HG02588 (cell line): ENCODE data around the gene VWA5B1.

Experiments used
- ATAC-seq: cut with Tn5 transposase; IDR thresholded peaks from one replicate; pipeline ENCODE4 v1.9.1; 2021; ENCODE audit warnings: mild to moderate bottlenecking, moderate library complexity; ENCODE audit not compliant: unreplicated experiment

The VWA5B1 gene

DNA sequence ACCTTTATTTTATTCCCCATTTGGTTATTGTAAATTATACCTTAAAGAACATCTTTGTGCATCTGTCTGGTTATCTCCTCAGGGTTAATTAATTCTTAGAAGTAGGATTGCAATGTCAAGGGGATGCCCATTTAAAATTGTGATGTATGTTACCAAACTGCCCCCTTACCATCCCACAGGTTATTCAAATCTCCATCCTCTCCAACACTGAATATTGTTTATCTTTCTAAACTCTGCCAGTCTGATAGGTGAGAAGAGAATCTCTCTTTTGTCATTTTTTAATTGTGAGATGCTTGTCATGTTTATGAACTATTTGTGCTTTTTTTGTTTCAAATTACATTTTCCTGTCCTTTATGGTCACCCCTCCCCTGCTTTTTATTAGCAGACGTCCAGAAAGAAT, 55.8 kb downstream of the VWA5B1 start:
- ATAC-seq: no peak

DNA sequence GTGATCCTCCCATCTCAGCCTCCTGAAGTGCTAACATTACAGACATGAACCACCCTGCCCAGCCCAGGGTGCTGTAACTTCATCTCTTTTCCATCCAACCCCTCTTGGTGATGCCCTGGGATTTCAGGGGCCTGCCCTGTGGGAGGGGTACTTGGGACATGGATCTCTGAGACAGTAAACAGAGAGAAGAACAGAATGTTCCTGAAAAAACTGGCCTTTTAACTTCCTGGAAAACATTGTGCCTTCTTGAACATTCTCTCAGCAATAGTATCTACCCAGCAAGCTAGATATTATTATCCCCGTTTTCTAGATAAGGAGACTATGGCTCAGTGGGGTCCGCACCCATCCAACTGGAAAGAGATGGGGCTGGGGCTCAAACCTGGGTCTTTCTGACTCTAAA, 57.0 kb downstream of the VWA5B1 start:
- no peak for ATAC-seq

DNA sequence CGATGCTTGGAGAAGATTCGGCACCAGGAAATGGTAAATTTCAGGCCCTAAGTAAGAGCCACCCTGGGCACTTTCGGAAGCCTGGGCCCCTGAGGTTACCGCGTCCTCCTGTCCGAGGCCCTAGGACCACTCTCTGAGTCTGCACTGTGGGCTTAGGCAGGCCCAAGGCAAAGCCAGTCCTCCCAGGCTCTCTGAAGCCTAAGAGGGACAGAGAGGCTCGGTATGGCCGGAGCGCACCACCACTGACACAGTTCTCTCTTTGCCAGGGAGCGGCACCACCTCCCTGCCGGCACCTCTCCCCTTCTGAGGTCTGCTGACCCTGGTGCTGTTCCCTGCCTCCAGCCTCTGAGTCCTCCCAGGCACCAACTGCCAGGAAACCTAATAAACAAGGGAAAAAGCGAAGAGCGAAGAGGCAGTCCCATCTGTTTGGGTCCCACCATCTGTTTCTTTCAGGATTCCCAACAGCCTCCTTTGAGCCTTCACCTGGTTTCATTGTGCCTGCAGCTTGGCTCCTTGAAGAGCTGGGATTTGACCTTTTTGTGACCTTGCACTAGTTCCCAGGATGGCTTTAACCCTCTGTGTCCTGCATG, 57.7 kb downstream of the VWA5B1 start:
- ATAC-seq: no peak

DNA sequence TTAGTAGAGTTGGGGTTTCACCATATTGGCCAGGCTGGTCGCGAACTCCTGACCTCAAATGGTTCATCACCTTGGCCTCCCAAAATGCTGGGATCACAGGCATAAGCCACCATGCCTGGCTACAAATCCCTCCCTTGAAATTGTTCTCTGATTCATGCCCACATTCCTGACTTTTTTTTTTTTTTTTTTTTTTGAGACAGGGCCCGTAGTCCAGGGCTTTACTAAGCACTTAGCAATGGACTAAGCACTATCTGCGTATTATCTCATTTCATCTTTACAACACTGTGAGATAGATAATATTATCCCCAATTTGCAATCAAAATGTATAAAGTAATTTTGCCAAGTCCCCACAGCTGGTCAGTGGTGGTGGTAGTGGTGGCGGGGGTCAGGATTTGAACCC, 58.9 kb downstream of the VWA5B1 start:
- no peak for ATAC-seq

DNA sequence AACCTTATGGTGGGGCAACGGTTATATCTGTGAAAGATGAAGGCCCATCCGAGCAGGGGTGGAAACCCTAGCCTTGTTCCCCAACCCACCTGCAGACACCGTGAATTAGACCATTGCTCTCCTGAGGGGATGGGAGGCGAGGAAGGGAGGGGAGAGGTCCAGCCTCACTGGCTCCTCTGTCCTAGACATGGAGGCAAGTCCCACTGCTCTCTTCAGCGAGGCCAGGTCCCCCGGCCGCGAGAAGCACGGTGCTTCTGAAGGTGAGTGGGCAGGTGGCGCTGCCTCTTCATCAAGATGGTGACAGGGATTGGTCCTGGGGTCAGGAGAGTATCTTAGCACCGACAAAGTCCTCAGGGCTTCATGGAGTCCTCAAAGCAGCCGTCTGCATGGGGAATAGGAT, 59.3 kb downstream of the VWA5B1 start:
- no peak for ATAC-seq

DNA sequence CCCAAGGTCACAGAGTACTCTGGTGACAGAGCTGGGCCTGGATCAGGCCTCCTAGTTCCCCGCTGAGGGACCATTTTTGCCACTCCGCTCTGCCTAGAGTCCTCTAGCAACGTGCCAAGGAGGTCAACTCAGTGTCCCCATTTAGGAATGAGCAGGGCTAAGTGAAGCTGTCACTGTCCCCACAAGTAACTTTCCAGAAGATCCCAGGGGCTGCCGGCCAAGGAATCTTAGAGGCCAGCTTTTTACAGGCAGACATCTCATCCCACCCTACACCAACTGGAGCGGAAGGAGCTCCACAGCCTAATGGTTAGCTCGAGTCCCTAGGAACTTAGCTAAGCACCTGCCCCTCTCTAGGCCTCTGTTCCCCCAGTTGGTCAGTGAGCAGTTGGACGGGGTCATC, 59.7 kb downstream of the VWA5B1 start:
- ATAC-seq: no peak

DNA sequence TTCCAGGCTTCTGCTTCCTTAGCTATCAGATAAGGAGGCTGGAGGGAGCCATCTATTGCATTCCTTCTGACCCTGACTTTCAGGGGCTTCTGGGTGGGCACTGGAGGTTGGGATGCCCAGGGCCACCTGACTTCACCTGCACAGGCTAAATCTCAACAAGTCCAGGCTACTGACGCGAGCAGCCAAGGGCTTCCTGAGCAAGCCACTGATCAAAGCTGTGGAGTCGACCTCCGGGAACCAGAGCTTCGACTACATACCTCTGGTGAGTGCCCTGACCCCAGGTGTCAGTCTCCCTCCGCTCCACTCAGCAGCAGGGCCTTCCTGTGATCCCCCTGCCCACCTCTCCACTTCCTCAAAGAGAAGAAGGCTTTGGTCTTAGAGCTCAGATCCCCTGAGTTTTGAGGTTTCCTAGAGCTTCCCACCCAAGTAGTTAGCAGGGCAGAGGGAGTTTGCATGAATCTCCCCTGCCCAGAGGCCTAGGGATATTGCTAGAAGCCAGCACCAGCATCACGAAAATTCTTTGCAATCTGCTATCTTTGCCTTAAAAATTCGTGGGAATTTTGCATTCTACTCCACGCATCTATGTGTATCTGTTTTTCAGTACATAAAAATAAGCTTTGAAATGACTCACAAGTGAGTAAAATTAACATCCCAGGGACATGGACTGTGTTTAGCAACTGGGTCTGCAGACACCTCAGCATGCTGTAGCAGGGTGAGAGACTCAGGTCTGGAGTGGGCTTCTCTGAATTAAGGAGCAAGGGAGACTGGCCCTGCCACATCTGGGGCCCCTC, 61.4 kb downstream of the VWA5B1 start:
- no peak for ATAC-seq

DNA sequence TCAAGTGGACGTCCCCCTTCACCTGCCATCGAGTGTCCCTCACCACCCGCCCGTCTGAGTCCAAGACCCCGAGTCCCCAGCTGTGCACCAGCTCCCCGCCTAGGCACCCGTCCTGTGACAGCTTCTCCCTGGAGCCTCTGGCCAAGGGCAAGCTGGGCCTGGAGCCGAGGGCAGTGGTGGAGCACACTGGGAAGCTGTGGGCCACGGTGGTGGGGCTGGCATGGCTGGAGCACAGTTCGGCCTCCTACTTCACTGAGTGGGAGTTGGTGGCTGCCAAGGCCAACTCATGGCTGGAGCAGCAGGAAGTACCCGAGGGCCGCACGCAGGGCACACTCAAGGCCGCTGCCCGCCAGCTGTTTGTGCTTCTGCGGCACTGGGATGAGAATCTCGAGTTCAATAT, 63.2 kb downstream of the VWA5B1 start:
- no peak for ATAC-seq

DNA sequence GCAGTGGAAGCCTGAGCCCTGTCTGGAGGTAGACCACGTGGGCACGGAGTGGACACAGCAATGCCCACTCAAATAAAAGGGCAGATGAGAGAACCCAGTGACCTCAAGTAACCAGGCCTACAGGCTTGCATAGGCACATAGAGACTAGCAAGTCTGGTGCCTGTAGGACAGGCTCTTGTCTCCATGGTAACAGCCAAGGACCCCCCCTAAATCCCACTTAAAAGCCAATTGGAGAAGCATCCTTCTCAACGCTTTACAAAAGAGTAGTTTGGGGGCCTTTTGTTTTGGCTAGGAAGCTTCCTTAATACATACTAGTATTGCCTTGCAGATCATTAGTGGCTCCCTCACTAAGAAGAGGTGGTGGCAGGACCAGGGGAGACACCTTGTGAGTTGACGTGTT, 63.9 kb downstream of the VWA5B1 start:
- no peak for ATAC-seq

DNA sequence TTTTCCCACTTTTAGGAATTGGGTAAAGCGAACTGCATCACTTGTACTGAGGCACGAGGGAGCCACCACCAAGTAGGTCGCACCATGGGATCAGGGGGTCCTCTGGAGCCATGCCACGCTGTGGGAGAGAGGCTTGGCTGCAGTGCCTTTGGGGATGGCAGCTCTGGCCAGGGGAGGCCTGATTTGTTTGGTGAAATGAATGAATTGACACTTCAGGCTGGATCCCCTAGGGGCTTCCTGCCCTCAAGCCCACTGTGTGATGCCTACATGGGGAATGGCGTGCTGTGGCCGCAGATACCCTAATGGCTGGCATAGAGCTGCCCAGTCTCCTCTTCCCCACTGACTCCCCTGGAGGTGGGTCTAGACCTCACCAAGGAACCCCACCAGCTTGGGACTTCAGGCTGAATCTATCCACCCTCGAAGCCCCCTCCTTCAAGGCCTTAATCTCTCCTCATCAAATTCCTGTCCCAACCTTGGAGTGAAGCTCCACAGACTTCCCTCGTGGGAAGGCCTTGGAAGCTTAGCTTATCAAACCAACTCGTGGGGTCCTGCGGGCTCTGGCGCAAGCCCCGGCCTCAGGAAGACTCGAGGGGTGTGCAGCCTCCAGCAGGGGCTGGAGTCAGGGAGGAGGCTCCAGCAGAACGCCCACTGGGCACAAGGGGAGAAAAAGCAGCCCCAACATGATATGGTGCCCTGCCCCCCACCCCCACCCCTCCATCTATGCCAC, 64.6 kb downstream of the VWA5B1 start:
- no peak for ATAC-seq

DNA sequence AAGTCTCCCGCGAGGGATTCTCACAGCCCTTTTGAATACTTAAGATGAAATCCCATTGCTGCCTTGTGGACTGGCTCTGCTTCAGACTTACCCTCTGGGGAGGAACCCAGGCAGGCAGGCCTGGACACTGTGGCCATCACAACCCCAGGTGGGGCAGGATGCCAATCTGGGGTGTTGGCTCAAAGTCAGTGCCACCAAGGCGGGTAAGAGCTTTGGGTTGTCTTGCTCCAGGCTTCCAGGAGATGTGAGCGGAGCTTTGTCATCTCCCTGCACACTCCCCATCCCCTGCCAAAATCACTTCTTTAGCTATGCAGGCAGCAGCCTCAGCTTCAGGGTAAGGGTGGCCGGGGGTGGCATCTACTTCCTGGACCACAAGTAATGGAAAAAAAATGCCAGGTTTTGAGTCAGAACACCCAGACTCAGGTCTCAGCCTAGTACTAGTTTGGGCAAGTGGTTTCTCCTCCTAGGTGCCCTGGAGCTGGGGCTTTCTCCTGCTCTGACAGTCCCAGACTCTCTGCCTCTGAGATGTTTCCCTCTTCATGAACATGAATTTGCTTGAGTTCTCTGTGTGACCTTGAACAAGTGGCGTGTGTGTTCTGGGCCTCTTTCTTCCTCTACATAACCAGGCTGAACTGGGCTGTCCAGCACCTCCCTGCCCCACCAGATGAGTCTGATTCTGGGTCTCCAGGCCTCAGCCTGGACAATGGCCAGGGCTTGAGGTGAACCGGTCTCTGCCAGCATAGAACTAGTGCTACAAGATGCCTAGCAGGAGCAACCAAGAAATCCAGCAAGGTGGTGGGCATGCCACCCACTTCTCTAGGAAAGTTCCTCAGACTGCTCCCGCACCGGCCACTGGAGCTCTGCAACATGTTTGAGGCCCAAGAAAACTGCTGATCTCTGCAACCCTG, 65.4 kb downstream of the VWA5B1 start:
- no peak for ATAC-seq

DNA sequence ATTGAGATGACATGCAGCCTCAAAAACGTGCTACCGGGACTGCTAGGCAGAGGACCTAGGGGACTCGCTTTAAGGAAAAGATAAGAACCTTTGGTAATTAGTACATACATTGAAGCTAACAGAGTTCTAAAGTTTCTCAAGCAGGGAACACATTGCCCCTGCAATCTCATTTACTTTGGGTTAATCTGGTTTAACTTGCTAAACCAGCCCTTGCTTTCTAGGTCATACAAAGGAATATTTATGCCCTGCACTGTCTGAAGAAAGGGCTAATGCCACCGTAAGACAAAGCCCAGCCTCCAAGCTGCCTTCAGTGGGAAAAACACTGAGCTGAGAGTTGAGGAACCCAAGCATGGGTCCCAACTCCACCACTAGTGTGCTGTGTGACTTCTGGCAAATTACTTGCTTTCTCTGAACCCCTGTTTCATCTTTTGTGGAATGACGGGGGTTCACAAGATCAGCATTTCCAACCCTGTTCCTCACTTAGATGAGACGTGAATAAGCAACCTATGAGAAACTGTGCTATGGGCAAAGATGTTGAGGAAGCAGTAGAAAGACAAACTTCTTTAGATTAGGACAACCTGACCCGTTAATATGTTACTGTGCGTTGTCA, 66.3 kb downstream of the VWA5B1 start:
- no peak for ATAC-seq

DNA sequence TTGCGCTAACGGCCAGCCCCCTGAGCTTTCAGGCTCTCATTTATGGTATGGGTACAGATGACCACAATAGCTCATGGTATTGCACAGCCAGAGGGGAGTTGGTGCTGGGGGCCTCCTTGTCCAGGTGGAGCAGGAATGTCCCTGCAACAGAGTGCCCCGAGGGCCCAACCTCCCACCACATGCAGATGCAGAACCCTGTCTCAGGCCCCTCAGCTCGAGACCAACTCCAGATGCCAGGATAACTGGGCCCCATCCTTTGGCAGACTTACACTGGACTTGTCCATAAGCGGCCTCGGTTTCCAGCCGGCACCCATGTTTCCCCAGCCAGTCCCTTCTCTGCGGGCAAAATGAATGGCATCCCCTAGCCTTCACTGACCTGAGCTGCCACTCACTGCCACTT, 67.1 kb downstream of the VWA5B1 start:
- no peak for ATAC-seq

DNA sequence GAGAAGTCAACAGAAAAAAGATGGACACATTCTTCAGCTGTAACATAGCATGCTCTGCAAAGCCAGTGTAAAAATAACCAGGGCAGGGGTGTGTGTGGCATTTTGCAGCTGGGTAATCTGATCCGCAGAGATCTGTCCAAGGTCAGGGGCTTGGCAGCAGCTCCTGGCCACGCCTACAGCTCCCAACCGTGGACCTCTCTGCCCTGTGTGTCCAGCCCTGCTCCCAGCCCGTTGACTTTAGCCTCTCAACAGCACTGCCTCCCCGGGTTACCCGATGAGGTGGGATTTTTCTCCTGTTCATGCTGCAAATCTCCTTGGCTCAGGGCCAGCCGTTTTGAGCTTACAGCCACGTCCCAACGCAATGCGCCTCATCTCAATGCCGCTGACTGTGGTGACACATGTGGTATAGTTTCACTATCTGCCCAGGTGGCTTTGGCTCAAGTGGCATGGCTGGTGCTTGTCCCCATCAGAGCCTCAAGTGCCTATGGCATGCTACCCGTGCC, 68.1 kb downstream of the VWA5B1 start:
- no peak for ATAC-seq

DNA sequence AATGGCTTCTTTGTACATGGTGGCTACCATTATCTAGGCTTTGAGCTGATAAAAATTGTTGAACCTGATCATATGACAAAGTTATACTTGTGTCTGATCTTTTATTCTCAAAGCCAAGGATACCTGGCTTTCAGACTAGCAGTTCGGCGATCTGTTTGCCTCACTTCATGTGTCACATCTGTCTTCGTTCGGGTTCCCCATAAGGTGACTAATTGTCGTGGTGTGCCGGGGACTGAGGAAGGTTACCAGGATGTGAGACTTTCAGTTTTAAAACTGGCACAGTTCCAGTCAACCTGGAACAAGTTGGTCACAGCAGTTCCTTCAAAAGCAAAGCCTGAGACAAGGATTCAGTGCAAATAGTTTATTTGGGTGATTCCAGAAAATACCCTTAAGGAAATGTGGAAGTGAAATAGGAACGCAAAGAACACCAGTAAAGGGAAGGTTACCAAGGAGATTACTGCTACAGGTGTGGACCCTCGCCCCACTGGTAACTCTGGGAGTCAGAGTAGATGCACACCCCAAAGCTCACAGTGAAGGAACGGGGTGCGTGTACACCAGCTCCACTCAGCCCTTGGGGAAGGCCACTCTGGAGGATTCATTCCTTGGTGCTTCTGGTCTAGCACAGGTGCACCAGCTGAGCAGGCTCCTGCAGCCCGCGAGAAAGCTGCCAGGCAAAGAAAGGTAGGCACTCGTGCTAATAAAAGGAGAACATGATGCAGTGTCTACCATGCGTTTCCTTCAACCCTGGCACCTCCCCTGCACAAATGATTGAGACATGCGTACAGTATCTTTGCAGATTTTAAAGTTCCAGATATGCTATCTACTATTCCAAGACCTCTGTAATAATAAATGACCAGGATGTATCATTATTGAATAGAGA, 69.0 kb downstream of the VWA5B1 start:
- no peak for ATAC-seq

DNA sequence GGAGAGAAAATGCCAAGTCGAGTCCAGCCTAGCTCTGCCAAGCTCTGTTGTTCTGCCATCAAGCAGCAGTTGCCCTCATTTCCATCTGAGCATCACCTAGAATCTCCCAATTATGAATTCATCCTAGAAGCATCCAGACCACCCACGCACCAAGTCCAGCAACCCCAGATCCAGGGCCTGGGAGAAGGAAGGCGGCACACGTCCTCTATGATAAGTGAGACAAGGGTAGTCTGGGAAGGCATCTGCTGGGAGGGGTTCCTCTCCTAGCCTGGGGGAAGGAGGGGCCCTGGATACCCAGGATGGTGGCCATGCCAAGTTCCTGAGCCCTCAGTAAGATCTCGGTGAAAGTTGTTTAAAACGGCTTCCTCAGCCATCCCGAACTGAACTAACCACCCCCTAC, 70.7 kb downstream of the VWA5B1 start:
- no peak for ATAC-seq

DNA sequence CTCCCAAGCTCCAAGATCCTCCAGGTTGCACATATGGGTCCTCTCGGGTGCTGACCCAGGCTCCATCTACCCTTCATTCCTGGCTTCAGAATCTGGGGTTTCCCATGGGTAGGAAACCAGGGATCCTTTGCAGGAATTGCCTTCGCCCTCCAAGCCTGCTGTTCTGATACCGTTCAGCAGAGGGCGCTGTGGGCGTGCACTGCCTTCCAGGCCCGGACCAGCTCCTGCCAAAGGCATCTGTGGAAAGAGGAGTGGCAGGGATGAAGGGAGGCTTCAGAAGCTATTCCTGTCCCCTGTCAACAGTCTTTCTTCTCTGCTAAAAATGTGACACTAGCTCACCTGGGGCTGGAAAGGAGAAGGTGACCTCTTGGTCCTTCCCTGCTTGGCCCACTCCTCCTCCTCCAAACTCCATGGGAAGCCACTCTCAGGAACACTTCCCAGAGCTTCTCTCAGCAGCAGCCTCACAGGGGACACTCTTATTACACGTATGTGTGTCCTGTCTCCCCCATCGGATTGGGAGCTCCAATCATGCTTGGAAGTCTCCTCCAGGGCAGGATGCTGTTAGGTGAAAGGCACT, 71.2 kb downstream of the VWA5B1 start:
- ATAC-seq: no peak

DNA sequence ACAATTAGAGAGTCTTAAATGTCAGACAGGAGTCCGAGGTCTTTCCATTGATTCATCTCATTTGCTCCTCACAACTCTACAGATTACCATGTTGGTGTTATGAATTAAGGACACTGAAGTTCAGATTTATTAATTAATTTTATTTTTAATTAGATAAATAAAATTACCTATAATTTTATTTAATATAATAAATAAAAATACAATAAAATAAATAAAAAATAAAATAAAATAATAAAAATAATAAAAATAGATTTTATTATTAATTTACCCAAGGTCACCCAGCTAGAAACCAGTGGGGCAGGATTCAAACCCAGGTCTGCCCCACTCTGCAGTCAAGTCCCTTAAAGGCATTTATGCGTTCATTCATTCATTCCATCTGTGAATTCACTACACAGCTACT, 72.2 kb downstream of the VWA5B1 start:
- no peak for ATAC-seq

DNA sequence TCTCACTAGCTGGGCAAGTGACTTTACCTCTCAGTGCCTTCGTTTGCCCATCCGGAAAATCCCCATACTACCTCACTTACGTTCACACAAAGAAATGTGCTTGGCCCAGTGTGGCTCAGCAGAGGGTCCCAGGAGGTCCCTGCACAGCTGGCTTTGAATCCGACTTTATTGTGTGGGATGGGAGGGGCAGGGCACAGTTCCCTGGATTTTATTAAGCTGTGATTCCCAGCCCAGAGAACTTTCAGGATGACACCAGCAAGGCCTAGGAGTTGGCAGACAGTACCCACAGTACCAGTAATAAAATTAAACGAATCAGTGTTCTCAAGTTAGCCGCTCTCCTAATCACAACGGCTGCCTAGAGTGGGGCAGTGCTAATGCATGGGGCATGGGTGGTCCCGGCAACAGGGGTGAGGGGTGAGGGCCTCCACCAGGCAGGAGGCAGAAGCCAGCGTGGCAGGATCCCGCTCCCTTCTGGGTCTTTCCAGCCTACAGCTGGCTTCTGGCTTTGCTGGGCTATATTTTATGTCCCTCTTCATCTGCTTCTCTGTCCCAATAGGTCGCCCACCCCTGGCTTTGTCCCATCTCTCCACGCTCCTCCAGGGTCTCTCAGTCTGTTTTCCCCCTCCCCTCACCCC, 74.9 kb downstream of the VWA5B1 start:
- ATAC-seq: no peak
